Astrocyte of the cerebellum (primary cell): Measurements from ENCODE around the gene FCRL4.
"Not testable (repeated sequence)": the region's sequence is repeated elsewhere in the genome, so short reads cannot be mapped to it uniquely, and the experiment has no call there.

Source experiments
- DNase-seq: peaks from one replicate; pipeline ENCODE4 v3.0.0-alpha.2; 2011; ENCODE audit warnings: low read depth
- H3K4me3 ChIP-seq: 2 replicates; pipeline ENCODE4 v1.5.1; 2011; ENCODE audit warnings: mild to moderate bottlenecking, low read depth, low read length, moderate library complexity
- in situ Hi-C: cut with HindIII; loops from 2 replicates; pipeline ENCODE4 v1.10.0; 2017; ENCODE audit warnings: low sequenced_read_pairs
- TF ChIP-seq, protein P1 (sequence below): IDR thresholded peaks from 2 replicates; pipeline ENCODE4 v1.5.1; 2012; ENCODE audit warnings: low read length, low read depth, moderate library complexity, mild to moderate bottlenecking; ENCODE audit errors: missing control alignments

Gene FCRL4

DNA sequence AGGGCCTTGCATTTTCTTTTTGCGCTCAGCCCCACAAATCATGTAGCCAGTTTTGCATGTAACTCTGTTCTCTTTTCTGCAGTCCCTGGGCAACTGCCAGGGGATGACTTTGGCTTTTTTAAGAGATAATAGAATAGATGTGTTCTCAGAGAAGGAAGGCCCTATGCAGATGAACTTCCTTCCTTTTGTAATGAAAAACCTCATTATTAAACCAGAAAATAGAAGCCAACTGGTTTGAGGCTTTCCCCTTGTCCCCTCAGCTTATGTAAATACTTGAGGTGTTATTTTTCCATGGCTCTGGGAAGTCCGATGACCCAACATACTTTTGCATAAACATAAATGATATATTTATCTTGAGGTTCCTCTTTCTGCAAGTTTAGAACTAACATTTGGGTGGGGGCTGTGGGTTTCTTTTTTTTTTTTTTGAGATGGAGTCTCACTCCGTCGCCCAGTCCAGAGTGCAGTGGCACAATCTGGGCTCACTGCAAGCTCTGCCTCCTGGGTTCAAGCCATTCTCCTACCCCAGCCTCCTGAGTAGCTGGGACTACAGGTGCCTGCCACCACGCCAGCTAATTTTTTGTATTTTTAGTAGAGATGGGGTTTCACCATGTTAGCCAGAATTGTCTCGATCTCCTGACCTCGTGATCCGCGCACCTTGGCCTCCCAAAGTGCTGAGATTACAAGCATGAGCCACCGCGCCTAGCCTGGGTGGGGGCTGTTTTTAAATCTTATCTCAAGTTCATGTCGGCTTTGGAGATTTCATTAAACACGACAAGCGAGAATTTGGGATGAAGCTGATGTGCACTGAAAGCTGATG, 31.2 kb downstream of the FCRL4 start:
- no peak for DNase-seq
- TF ChIP-seq, protein P1, sequence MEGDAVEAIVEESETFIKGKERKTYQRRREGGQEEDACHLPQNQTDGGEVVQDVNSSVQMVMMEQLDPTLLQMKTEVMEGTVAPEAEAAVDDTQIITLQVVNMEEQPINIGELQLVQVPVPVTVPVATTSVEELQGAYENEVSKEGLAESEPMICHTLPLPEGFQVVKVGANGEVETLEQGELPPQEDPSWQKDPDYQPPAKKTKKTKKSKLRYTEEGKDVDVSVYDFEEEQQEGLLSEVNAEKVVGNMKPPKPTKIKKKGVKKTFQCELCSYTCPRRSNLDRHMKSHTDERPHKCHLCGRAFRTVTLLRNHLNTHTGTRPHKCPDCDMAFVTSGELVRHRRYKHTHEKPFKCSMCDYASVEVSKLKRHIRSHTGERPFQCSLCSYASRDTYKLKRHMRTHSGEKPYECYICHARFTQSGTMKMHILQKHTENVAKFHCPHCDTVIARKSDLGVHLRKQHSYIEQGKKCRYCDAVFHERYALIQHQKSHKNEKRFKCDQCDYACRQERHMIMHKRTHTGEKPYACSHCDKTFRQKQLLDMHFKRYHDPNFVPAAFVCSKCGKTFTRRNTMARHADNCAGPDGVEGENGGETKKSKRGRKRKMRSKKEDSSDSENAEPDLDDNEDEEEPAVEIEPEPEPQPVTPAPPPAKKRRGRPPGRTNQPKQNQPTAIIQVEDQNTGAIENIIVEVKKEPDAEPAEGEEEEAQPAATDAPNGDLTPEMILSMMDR, result no peak
- in situ Hi-C loops, result no loop called here
- H3K4me3 ChIP-seq, result no peak overlapping the region

DNA sequence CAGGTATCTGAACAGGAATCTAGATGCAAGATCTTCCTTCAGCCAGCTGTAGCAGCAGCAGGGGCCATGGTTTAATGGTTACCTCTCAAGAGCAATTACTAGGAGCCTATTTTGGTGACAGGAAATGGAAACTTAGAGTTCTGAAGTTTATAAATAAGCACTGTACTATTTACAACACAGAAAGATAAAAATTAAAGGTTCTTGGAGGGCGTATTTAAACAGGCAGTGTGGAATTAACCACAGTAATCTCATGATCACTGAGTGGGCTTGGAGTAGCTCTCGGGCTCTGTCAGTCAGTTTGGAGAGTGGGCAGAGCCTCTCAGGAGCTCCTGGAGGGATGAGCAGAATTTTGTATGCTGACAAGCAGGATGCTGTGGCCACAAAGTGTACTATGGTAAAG, 35.4 kb downstream of the FCRL4 start:
- in situ Hi-C loops, result no loop called here
- TF ChIP-seq, protein P1, result no peak
- H3K4me3 ChIP-seq, result no peak overlapping the region
- DNase-seq, result no peak

DNA sequence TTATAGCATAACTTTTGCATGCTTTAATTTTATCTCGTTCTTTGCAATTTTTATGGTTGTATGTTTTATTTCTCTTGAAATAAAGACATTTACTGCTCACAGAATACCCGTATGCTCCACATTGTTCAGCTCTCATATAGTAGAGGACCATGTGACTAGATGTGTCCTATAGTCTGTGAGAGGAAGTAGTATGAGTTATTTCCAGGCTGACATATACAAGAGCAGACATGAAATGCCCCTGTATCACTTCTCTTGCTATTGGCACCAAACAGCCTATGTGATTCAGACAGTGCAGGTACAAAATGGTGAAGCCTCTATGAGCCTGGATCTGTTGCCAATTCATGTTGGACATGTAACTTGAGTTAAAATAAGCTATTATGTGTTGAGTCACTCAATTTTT, 39.8 kb downstream of the FCRL4 start:
- TF ChIP-seq, protein P1, result no peak
- no peak for DNase-seq
- in situ Hi-C loops, result no loop called here
- H3K4me3 ChIP-seq, result no peak overlapping the region

DNA sequence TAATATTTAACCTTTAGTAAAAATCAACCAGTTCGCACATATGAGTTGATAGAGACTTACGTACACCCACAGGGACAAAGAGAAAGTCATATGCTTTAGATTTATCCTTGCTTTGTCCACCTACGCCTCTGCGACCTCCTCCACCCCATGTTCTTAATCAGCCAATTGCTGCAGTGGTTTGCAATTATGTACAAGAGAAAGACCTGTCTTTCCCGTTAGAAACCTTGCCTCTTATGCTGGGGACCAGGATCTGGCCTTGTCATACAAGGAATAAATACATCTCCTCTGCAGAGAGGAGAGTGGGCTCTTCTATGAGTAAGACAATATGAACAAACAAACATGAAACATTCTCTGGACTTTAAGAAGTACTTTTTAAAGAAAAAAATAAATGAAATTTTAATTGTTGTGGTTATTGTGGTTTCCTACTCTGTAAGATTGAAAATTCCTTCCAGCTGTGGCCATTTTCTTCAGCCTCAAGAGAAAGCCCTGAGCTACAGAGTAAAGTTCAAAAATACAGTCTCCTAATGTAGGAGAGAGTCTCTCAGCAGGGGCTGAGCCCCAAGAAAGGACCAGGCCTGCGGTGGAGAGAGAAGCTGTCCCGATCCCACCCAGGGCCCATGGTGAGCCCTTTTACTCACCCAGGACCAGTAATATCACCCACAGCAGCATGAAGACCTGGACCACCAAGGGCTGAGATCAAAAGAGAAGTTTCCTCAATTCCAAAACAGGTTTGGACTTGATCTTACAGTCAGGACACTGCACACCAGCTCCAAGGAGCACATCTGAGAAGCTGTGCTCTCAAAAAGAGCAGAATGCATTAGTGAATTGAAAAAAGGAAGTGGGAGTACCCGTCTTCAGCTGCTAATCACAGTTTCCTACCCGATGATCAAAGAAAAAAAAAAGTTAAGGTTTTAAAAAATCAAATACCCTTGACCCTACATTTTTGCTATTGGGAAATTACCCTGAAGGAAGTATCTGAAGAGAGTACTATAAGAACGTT, 45.9 kb downstream of the FCRL4 start, which contains the start of gene FCRL5:
Gene FCRL5 (minus strand): TSS at position 822 of the 1,000 bp plus-strand sequence. CDS start 153 bp downstream, at position 669.
- in situ Hi-C loops, result no loop called here
- no peak for DNase-seq
- H3K4me3 ChIP-seq, result no peak within 1 kb of the TSS
- TF ChIP-seq, protein P1, result no peak

DNA sequence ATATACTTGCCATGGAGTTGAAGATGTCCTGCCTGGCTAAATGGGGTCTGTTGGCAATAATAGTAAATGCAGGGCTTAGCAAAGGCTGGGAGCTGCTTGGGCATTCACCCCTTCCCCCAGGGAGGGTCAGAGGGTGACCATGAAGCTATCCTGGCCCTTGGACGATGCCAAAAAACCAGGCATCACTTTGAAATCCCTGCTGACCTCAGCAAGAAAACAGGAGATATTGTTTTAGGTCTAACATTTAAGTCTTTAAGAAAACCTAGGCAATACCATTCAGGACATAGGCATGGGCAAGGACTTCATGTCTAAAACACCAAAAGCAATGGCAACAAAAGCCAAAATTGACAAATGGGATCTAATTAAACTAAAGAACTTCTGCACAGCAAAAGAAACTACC, 49.8 kb downstream of the FCRL4 start:
- DNase-seq, in situ Hi-C loops, H3K4me3 ChIP-seq: not testable (repeated sequence)

DNA sequence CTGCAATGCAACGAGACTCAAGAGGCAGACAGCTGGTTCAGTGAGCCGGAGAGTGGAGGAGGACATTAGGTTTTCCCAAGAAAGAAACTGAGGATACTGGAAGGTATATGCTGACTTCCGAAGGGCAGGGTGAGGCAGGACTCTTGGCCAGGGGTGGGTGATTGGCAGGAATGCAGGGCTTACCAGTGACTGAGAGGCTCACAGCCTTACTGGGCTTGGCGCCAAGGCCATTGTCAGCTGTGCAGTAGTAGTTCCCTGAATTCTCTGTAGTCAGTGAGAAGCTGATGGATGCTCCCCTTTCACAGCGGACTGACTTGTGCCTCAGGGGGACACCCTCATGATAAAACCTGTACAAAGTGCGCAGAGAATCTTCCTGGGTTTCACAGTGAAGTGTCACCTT, 55.2 kb downstream of the FCRL4 start:
- H3K4me3 ChIP-seq, result no peak overlapping the region
- no peak for DNase-seq
- in situ Hi-C loops, result no loop called here
- TF ChIP-seq, protein P1, result no peak

DNA sequence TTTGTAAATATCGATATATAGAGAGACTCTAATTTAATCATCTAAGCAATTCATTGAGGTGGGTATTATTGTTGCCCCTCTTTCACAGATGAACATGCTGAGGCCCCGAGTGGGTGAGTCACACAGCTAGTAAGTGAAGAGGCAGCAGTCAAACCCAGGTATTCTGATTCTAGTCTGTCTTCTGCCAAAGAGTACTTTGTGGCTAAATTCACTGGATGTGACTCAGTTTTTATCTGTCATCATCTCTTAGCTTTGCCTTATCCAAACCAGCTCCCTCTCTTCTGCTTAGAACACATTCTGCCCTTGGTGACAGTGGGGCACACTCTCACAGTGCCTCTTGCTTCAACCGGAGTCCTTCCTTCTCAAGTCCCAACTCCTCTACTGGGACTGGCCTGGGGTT, 57.0 kb downstream of the FCRL4 start:
- in situ Hi-C loops, result no loop called here
- no peak overlapping the region for H3K4me3 ChIP-seq
- no peak for DNase-seq
- TF ChIP-seq, protein P1, result no peak
